ENCODE data around the gene LBHD1.
A peak's percentile ranks its signal among the peaks of the same experiment; 100 is the strongest.
"Not testable (repeated sequence)": the region's sequence is repeated elsewhere in the genome, so short reads cannot be mapped to it uniquely, and the experiment has no call there.

Gene LBHD1

GRCh38 chr11:62671608-62672389 lies at the start of gene LBHD1, which contains the start of gene UQCC3:
Gene LBHD1, minus strand, starts transcription at chr11:62672267. Its CDS starts 2,236 bp downstream, at chr11:62670031.
Gene UQCC3, plus strand, starts transcription at chr11:62671673. Its CDS starts 73 bp downstream, at chr11:62671746.
- no peak for DNase-seq (ENCODE audit: low read depth, low spot score)

GRCh38 chr11:62719302-62719978 lies 47.4 kb upstream of the LBHD1 start:
- no peak for DNase-seq (ENCODE audit: low read depth, low spot score)

- DNase-seq (ENCODE audit: low read depth, low spot score) = no peak
Measured at GRCh38 chr11:62716816-62717215, 44.7 kb upstream of the LBHD1 start.

- DNase-seq (ENCODE audit: low read depth, low spot score) = no peak
Measured at GRCh38 chr11:62716206-62716605, 44.1 kb upstream of the LBHD1 start.

- no peak for DNase-seq (ENCODE audit: low read depth, low spot score)
Measured at GRCh38 chr11:62715150-62716130, 43.4 kb upstream of the LBHD1 start.

- no peak for DNase-seq (ENCODE audit: low read depth, low spot score)
Measured at GRCh38 chr11:62713343-62713742, 41.3 kb upstream of the LBHD1 start.

GRCh38 chr11:62712861-62713260 lies 40.8 kb upstream of the LBHD1 start:
- no peak for DNase-seq (ENCODE audit: low read depth, low spot score)

GRCh38 chr11:62712276-62712812 lies 40.3 kb upstream of the LBHD1 start:
- DNase-seq (ENCODE audit: low read depth, low spot score) = no peak

GRCh38 chr11:62710001-62710345 lies 37.9 kb upstream of the LBHD1 start:
- DNase-seq (ENCODE audit: low read depth, low spot score) = no peak

GRCh38 chr11:62709247-62710000 lies 37.4 kb upstream of the LBHD1 start:
- DNase-seq (ENCODE audit: low read depth, low spot score) = peak; percentile 93

GRCh38 chr11:62708793-62709192 lies 36.7 kb upstream of the LBHD1 start:
- no peak for DNase-seq (ENCODE audit: low read depth, low spot score)

GRCh38 chr11:62708392-62708791 lies 36.3 kb upstream of the LBHD1 start:
- DNase-seq (ENCODE audit: low read depth, low spot score) = no peak

- peak; percentile 95 for DNase-seq (ENCODE audit: low read depth, low spot score)
Measured at GRCh38 chr11:62707277-62707861, 35.3 kb upstream of the LBHD1 start, which contains the start of the genes BSCL2 and GNG3. Gene BSCL2, minus strand, starts transcription at chr11:62707424. Its CDS starts 229 bp downstream, at chr11:62707195. Gene GNG3, plus strand, starts transcription at chr11:62707676. Its CDS starts 620 bp downstream, at chr11:62708296.

GRCh38 chr11:62706850-62707247 lies 34.8 kb upstream of the LBHD1 start:
- no peak for DNase-seq (ENCODE audit: low read depth, low spot score)

- DNase-seq (ENCODE audit: low read depth, low spot score) = no peak
Measured at GRCh38 chr11:62705880-62706849, 34.1 kb upstream of the LBHD1 start.

GRCh38 chr11:62705413-62705812 lies 33.3 kb upstream of the LBHD1 start:
- DNase-seq (ENCODE audit: low read depth, low spot score) = no peak

- not testable (repeated sequence) for DNase-seq (ENCODE audit: low read depth, low spot score)
Measured at GRCh38 chr11:62703921-62704320, 31.9 kb upstream of the LBHD1 start.

- DNase-seq (ENCODE audit: low read depth, low spot score) = no peak
Measured at GRCh38 chr11:62702246-62702645, 30.2 kb upstream of the LBHD1 start.

Data from iPS DF 19.7 (cell line).